Measurements from ENCODE around the gene CKAP2L. TPM values are rescaled to one million over a fixed set of nuclear protein-coding genes. Genes with fewer than 3 reads are reported as not detected.
A peak's percentile ranks its signal among the peaks of the same experiment; 100 is the strongest.

Gene CKAP2L
- total and polyA plus RNA-seq, 9 of the 15 experiments (the other 6 are each of a cell fraction or from before 2014, with no cell fraction given) = 10.4 to 21.9 (median 14.2) TPM

DNA sequence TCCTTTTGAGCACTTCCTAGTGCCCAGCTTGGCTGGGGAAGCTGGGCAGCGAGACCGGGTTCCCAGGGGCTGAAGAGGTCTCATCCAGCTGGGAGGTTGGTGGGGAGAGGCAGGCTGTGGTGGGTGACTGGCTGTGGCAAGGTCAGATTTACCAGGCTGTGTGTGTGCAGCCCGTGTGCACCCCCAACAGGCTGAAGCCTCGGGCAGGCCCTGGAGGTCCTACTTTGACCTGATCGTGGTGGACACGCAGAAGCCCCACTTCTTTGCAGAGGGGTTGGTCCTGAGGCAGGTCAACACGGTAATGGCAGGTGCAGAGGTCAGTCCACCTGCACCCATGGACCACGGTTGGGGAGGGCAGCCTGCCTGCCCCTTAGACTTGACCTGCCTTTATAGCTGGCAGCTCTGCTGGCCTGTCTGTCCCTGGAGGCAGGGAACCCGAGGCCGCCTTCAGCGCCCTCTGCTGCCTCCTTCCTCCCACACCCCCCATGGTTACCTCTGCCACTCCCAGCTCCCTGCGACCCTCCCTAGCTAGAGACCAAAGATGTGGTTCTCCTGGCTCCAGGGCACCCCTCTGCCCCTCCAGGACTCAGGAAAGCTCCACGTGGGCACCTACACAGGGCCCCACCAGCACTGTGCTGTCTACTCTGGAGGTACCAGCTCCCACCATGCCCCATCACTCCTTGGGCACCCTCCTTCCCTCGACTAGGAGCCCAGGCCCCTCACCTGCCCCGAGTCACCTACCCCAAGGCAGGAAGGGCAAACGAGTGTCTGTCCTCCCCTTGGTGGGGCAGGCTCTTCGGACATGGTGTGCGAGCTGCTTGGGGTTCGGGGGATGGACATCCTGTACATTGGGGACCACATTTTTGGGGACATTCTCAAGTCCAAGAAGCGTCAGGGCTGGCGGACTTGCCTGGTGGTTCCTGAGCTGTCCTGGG, 39.6 kb downstream of the CKAP2L start (continued):
- TF ChIP-seq C11orf30 (IDR thresholded peaks at IDR 0.05; ENCODE audit: low read depth) (no peak), POLR2B (IDR thresholded peaks at IDR 0.05; ENCODE audit: low read depth, partially characterized antibody) (no peak), MYBL2 (IDR thresholded peaks at IDR 0.05; ENCODE audit: low read depth) (no peak), MYBL2 (CRISPR knock-in tag; IDR thresholded peaks at IDR 0.05; ENCODE audit: borderline replicate concordance) (no peak), U2AF2 (optimal IDR thresholded peaks at IDR 0.05; ENCODE audit: low read depth, low read length) (no peak), HMGXB4 (CRISPR knock-in tag; IDR thresholded peaks at IDR 0.05) (no peak), ZNF143 (CRISPR knock-in tag; IDR thresholded peaks at IDR 0.05) (no peak), COPS2 (conservative IDR thresholded peaks at IDR 0.05) (no peak), HEY1 (CRISPR knock-in tag; IDR thresholded peaks at IDR 0.05; ENCODE audit: borderline replicate concordance) (no peak), NFXL1 (CRISPR knock-in tag; IDR thresholded peaks at IDR 0.05) (no peak), RBM25 (IDR thresholded peaks at IDR 0.05; ENCODE audit: low read depth, low read length, severe bottlenecking) (no peak)
- TF ChIP-seq, protein P1, sequence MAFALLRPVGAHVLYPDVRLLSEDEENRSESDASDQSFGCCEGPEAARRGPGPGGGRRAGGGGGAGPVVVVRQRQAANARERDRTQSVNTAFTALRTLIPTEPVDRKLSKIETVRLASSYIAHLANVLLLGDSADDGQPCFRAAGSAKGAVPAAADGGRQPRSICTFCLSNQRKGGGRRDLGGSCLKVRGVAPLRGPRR (CRISPR knock-in tag; IDR thresholded peaks at IDR 0.05) = no peak
- TF ChIP-seq, protein P2, sequence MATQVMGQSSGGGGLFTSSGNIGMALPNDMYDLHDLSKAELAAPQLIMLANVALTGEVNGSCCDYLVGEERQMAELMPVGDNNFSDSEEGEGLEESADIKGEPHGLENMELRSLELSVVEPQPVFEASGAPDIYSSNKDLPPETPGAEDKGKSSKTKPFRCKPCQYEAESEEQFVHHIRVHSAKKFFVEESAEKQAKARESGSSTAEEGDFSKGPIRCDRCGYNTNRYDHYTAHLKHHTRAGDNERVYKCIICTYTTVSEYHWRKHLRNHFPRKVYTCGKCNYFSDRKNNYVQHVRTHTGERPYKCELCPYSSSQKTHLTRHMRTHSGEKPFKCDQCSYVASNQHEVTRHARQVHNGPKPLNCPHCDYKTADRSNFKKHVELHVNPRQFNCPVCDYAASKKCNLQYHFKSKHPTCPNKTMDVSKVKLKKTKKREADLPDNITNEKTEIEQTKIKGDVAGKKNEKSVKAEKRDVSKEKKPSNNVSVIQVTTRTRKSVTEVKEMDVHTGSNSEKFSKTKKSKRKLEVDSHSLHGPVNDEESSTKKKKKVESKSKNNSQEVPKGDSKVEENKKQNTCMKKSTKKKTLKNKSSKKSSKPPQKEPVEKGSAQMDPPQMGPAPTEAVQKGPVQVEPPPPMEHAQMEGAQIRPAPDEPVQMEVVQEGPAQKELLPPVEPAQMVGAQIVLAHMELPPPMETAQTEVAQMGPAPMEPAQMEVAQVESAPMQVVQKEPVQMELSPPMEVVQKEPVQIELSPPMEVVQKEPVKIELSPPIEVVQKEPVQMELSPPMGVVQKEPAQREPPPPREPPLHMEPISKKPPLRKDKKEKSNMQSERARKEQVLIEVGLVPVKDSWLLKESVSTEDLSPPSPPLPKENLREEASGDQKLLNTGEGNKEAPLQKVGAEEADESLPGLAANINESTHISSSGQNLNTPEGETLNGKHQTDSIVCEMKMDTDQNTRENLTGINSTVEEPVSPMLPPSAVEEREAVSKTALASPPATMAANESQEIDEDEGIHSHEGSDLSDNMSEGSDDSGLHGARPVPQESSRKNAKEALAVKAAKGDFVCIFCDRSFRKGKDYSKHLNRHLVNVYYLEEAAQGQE (IDR thresholded peaks at IDR 0.05; ENCODE audit: borderline replicate concordance) = peak; percentile 76
- TF ChIP-seq, protein P2 (CRISPR knock-in tag; IDR thresholded peaks at IDR 0.05; ENCODE audit: low read depth) = no peak
